GM21423 (cell line): Measurements from ENCODE around the gene GRM8.
A peak's percentile ranks its signal among the peaks of the same experiment; 100 is the strongest.

Experiments
- ATAC-seq: cut with Tn5 transposase; IDR thresholded peaks from one replicate; pipeline ENCODE4 v1.9.1; 2021; ENCODE audit warnings: mild to moderate bottlenecking, moderate library complexity; ENCODE audit not compliant: unreplicated experiment

Gene GRM8

DNA sequence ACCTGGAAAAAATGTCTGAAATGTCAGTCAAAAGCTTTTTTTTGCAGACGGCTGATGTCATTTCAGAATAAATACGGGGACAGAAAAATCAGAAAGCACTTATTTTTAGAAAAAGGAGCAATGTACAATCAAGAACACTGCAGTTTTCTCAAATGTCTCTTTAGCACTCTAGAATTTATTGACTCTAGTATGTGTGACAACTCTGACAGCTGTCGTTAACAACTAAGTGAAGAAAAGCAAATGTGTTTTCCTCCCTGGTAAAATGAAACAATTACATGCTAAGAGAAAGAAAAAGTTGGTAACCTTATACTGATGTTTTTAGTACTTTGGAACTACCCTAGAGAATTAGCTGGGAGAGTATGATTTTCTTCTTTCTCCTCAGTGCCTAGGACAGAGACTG, 497.4 kb downstream of the GRM8 start:
- ATAC-seq = no peak

- ATAC-seq = no peak
Observed at GRCh38 chr7:126750207-126750911, 502.4 kb downstream of the GRM8 start.

DNA sequence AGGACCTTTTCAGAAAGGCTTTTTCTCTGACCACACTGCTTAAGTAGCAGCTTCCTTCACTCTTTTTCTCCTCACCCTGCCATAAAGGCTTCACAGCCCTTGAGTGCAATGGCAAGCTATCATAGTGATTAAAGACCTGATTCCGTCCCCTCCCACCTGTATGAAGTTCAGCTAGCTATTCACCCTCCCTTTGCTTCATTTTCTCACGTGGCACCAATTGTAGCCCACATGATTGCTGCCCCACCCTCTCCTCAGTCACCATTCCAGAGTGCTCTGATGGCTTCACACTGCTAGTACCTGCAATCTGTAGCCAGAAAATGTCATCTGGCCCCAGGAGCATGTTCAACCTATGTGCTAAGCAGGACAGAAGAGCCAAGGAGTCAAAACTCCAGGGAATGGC, 523.8 kb downstream of the GRM8 start:
- ATAC-seq = no peak

GRCh38 chr7:126727930-126728391, 524.8 kb downstream of the GRM8 start:
- ATAC-seq = no peak

- ATAC-seq = no peak
Observed at GRCh38 chr7:126723966-126724544, 528.7 kb downstream of the GRM8 start.

DNA sequence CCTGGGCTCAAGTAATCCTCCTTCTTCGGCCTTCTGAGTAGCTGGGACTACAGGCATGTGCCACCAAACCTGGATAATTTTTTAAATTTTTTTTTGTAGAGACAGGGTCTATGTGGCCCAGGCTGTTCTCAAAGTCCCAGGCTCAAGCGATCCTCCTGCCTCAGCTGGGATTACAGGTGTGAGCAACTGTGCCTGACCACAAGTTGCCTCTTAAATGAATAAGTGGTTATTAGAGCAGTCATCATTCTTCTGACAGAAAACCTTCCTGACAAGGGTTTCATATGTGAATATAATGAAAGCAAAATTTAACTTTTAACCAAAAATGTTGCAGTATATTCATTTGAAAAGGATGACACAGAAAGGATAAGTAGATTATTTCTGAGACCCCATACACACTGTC, 532.5 kb downstream of the GRM8 start:
- peak; percentile 88 for ATAC-seq

DNA sequence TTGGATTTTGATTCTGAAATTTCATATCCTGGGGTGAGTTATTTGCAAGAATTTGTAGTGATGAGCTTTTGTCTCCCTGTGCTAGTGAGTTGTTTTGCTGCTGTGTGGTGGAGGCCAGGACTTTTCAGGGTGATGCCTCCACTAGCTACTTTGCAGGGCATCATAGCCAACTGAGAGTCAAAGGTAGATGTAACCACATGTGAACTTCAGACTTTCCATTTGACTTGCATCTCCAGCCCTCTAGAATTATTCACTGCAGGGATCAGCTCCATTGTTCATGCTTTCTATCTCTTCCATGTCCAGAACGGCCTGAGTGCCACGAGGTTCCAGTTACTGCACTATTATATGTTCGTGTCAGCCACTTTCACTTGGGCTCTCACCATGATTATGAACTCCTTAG, 534.3 kb downstream of the GRM8 start:
- no peak for ATAC-seq

- ATAC-seq = no peak
Observed at GRCh38 chr7:126716321-126716720, 536.4 kb downstream of the GRM8 start.

GRCh38 chr7:126715076-126715475, 537.7 kb downstream of the GRM8 start:
- no peak for ATAC-seq

DNA sequence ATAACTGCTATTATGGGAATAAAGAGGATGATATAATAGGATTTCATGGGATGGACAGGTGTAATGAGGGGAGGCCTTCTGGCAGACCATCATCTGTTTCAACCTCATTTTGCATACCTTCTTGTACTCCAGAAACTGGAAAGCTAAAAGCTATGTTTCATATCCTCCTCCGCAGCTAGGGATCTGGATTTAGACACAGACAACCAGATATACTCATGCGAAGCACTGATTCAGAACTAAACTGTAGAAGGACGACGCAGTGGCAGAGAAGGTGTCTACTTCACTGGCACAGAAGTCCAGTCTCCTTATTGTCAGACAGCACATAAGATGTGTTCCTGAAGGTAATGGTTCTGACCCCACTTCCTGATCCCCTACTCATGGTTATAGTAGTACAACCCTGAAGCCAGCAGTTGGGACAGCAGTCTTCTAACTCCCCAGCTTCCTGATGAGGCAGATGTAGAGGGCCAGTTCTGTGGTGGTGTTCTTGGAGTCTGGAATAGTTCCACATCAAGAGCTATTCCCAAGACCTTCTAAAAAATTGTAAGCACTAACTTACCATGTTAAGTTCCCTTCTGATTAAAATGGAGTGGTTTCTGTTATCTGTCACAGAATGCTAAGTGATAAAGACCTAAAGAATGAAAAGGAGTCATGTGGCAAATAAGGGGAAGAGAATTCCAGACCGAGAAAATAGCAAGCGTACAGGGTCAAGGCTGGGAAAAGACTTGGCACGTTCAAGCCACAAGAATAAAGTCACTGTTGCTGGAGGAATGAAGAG, 550.3 kb downstream of the GRM8 start:
- peak; percentile 35 for ATAC-seq

GRCh38 chr7:126700807-126701604, 551.7 kb downstream of the GRM8 start:
- ATAC-seq = peak; percentile 94

DNA sequence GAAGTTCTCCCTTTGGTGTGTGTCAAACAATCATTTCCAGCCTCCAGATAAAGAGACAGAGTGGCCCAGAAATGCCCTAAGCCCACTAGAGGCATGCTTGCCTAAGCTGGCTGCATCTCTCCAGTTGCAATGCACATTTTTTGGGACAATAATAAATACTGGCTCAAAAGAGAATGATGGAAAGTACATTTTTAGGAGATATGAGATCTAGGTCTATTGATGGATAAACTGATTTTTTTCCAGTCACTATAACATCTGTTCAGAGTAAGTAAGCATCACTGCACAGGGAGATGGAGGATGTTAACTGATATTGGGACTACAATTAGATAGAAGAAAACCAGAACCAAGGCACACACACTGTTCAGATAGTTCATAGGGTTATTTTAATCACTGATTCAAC, 553.0 kb downstream of the GRM8 start:
- no peak for ATAC-seq

DNA sequence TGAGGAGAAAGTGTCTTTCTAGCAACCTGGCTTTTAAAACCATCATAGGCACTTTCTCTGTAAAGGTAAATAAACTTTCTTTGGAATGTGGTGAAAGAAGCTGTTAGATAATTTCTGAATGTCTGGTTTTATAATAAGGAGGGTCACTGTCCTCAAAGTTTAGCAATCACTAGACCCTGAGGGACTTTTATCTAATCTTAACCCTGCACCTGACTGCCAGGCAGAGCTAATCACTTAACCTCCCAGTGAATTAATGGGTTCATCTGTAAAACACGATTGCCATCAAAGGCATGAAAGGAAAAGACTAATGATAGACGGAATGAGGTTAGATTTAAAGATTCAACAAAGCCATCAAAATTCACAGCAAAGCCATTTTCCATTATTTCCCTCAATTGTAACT, 553.8 kb downstream of the GRM8 start:
- ATAC-seq = no peak

DNA sequence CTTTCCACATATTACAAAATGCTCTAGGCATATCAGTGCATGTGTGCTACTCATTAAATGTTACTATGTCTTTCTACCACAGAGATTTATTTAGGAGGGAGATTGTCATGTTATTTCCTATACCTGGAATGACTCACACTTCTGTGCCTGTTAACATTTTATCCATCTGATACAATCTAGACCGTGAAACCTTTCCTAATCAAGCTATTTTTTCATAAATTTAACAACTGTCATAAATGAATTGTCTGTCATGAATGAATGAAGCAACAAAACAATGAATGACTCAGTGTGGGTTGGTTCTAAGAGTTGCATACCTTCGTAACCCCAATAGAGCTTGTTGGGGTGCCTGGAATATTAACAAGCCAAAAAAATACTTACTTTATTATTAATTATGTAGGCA, 554.3 kb downstream of the GRM8 start:
- no peak for ATAC-seq

- peak; percentile 13 for ATAC-seq
Observed at GRCh38 chr7:126696256-126697038, 556.3 kb downstream of the GRM8 start.

GRCh38 chr7:126690848-126691751, 561.6 kb downstream of the GRM8 start:
- ATAC-seq = no peak

GRCh38 chr7:126690104-126690503, 562.6 kb downstream of the GRM8 start:
- no peak for ATAC-seq

GRCh38 chr7:126689037-126689436, 563.7 kb downstream of the GRM8 start:
- ATAC-seq = no peak

- ATAC-seq = no peak
Observed at GRCh38 chr7:126686474-126686873, 566.3 kb downstream of the GRM8 start.
